Subcutaneous abdominal adipose tissue (tissue), 5 donors: ENCODE data around the gene INTS3.
"Not testable (repeated sequence)": the region's sequence is repeated elsewhere in the genome, so short reads cannot be mapped to it uniquely, and the experiment has no call there.

Experiments used
- H3K27ac ChIP-seq: one replicate; pipeline ENCODE4 v1.7.0; 2013; ENCODE audit warnings: low read depth, mild to moderate bottlenecking, inconsistent platforms, low read length, moderate library complexity
- H3K27me3 ChIP-seq, 5 donors: one replicate each; pipeline ENCODE4 v1.7.0; 2013; ENCODE audit warnings: low read length in 5 of 5, inconsistent platforms in 1 of 5; ENCODE audit not compliant: control insufficient read depth in 5 of 5, insufficient read depth in 4 of 5
- H3K36me3 ChIP-seq, 5 donors: one replicate each; pipeline ENCODE4 v1.7.0; 2013; ENCODE audit warnings: low read length in 5 of 5; ENCODE audit not compliant: control insufficient read depth in 5 of 5, insufficient read depth in 5 of 5
- H3K4me1 ChIP-seq, 5 donors: one replicate each; pipeline ENCODE4 v1.7.0; 2013; ENCODE audit warnings: low read length in 5 of 5, mild to moderate bottlenecking in 3 of 5, moderate library complexity in 1 of 5; ENCODE audit not compliant: control insufficient read depth in 5 of 5, insufficient read depth in 5 of 5
- H3K4me3 ChIP-seq, 5 donors: one replicate each; pipeline ENCODE4 v1.7.0; 2013; ENCODE audit warnings: low read length in 5 of 5, low read depth in 1 of 5
- H3K9ac ChIP-seq, 5 donors: one replicate each; pipeline ENCODE4 v1.7.0; 2013; ENCODE audit warnings: low read length in 5 of 5, mild to moderate bottlenecking in 4 of 5, moderate library complexity in 3 of 5
- H3K9me3 ChIP-seq, 5 donors: one replicate each; pipeline ENCODE4 v1.7.0; 2013; ENCODE audit warnings: low read length in 5 of 5; ENCODE audit not compliant: control insufficient read depth in 5 of 5
- donor health status: healthy.
- donor health status: healthy.
- donor health status: healthy.
- donor health status: healthy.
- donor health status: healthy.

The INTS3 gene

DNA sequence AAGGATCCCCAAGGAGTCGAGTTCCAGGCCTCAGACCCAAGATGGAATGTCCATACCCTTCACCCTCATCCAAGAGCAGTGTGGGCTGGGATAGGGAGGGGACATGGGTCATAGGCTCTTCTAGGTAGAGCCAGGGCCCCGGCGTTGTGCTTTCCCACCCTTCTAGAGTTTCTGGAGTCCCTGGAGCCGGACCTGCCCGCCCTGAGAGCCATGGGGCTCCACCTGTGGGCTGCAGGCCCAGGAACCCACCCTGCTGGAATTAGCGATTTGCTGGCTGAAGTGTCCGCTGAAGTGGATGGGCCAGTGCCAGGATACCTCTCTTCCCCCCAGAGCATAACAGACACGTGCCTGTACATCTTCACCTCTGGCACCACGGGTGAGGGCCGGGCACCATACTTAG is 48.5 kb downstream of the INTS3 start:
- Histone ChIP-seq H3K4me1 (peaks cover 31 to 92% (median 85%) of the 10 kb centered on the region in 5 donors), H3K36me3 (peaks cover 0 to 47% (median 25%) of the 10 kb centered on the region in 5 donors), H3K4me3 (peak overlapping the region; percentile 80 to 86 (median 83)), H3K27me3 (no peaks in the 10 kb centered on the region), H3K9ac (peak overlapping the region in 4 of 5 donors; percentile 26 to 85 (median 73)), H3K27ac (peak overlapping the region; percentile 92), H3K9me3 (no peaks in the 10 kb centered on the region)

DNA sequence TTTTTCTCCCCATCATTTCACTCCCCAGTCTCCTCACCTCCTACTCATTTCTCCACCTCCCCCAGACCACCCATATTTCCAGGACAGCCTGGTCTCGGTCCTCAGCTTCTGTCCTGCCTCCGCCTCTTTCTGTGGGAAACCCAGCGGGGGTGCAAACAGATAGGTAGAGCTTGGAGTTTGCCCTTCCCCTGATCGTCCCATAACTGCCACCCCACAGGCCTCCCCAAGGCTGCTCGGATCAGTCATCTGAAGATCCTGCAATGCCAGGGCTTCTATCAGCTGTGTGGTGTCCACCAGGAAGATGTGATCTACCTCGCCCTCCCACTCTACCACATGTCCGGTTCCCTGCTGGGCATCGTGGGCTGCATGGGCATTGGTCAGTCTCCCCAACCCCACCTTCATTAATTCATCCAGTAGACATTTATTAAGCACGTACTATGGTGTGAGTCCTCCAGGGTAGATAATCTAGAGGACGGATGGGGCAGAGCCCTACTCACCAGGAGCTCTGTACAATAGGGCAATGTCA is 49.1 kb downstream of the INTS3 start:
- no peaks in the 10 kb centered on the region for H3K9me3 ChIP-seq
- peaks cover 0 to 41% (median 20%) of the 10 kb centered on the region in 5 donors for H3K36me3 ChIP-seq
- H3K27me3 ChIP-seq: no peaks in the 10 kb centered on the region
- peak overlapping the region; percentile 92 for H3K27ac ChIP-seq
- H3K4me3 ChIP-seq: peak overlapping the region in 4 of 5 donors; percentile 81 to 86 (median 84)
- peak overlapping the region in 2 of 5 donors; percentile 3 to 85 for H3K9ac ChIP-seq
- peaks cover 31 to 87% (median 82%) of the 10 kb centered on the region in 5 donors for H3K4me1 ChIP-seq

DNA sequence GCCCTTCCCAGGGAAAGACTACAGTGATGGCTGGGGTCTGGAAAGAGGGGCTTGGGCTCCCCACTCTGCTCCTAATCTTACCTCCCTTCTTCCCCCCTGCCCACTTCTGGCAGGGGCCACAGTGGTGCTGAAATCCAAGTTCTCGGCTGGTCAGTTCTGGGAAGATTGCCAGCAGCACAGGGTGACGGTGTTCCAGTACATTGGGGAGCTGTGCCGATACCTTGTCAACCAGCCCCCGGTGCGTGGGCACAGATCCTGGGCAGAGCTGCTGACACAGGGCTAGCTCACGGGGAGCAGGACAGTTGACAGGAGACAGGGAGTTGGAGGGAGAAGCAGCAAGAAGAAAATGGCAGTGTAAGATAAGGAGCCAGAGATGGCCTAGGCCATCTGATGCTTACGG is 49.8 kb downstream of the INTS3 start:
- Histone ChIP-seq H3K27ac (peak overlapping the region; percentile 10), H3K36me3 (peaks cover 0 to 35% (median 13%) of the 10 kb centered on the region in 5 donors), H3K4me3 (peak overlapping the region in 3 of 5 donors; percentile 22 to 85 (median 29)), H3K9me3 (no peaks in the 10 kb centered on the region), H3K9ac (peak overlapping the region in 2 of 5 donors; percentile 16 to 53), H3K4me1 (peaks cover 28 to 79% (median 75%) of the 10 kb centered on the region in 5 donors), H3K27me3 (no peaks in the 10 kb centered on the region)

GRCh38 chr1:153778051-153778823 is 50.4 kb downstream of the INTS3 start:
- peak overlapping the region in 2 of 5 donors; percentile 16 to 53 for H3K9ac ChIP-seq
- peaks cover 22 to 78% (median 74%) of the 10 kb centered on the region in 5 donors for H3K4me1 ChIP-seq
- no peaks in the 10 kb centered on the region for H3K27me3 ChIP-seq
- H3K27ac ChIP-seq: peak overlapping the region; percentile 10
- peak overlapping the region in 3 of 5 donors; percentile 22 to 85 (median 29) for H3K4me3 ChIP-seq
- peaks cover 0 to 29% (median 10%) of the 10 kb centered on the region in 5 donors for H3K36me3 ChIP-seq
- H3K9me3 ChIP-seq: no peaks in the 10 kb centered on the region

- Histone ChIP-seq H3K27me3 (no peaks in the 10 kb centered on the region), H3K9ac (no peak overlapping the region), H3K27ac (no peak overlapping the region), H3K4me1 (peaks cover 17 to 74% (median 71%) of the 10 kb centered on the region in 5 donors), H3K9me3 (no peaks in the 10 kb centered on the region), H3K36me3 (peaks cover 0 to 26% (median 10%) of the 10 kb centered on the region in 5 donors), H3K4me3 (no peak overlapping the region)
Measured at GRCh38 chr1:153778824-153779519, 51.1 kb downstream of the INTS3 start.

DNA sequence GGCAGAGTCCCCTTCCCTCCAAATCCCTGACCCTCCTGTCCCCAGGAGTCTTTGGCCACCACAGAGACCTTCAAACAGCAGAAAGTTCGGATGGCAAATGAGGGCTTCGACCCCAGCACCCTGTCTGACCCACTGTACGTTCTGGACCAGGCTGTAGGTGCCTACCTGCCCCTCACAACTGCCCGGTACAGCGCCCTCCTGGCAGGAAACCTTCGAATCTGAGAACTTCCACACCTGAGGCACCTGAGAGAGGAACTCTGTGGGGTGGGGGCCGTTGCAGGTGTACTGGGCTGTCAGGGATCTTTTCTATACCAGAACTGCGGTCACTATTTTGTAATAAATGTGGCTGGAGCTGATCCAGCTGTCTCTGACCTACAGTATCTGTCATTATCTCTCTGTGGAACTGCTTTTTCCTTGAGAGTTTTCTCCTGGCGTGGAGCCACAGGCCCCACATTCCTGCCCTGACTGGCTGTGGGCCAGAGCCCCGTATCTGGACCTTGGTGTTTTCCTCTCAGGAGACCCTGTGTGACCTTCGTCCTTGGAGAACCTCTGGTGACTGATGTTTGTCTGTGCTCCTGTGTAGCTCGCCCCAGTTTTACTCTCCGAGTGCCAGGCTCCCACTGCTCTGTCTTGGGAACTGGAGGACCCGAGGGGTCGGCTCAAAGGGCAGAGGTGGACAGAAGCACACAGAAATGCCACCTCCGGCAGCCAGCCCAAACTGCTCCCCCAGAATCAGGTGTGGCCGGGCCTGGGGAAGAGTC is 52.1 kb downstream of the INTS3 start:
- Histone ChIP-seq H3K4me1 (peaks cover 9 to 65% (median 61%) of the 10 kb centered on the region in 5 donors), H3K36me3 (peaks cover 0 to 26% (median 10%) of the 10 kb centered on the region in 5 donors), H3K9me3 (no peaks in the 10 kb centered on the region), H3K27me3 (no peaks in the 10 kb centered on the region), H3K27ac (peak overlapping the region; percentile 57), H3K4me3 (no peak overlapping the region), H3K9ac (peak overlapping the region in 2 of 5 donors; percentile 14 to 51)

DNA sequence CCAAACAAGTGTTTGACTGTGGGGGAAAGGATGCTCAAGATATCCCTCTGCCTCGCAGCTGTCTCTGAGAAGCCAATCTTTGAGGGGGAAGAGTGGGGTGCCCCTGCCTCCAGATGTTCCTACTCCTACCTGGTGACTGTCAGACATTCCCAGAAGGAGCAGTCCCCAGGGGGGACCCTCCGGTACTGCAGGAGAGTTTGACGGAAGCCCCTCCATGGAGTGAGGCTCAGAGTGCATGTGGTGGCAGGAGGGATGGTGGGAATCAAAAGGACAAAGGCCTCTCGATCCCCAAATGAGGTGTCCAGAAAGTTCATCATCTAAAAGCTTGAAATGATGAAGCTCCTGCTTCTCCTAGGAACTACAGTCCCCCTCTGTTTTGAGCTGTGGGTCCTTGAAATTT is 52.7 kb downstream of the INTS3 start:
- H3K9me3 ChIP-seq: no peaks in the 10 kb centered on the region
- peak overlapping the region; percentile 57 for H3K27ac ChIP-seq
- H3K36me3 ChIP-seq: peaks cover 0 to 26% (median 10%) of the 10 kb centered on the region in 5 donors
- no peaks in the 10 kb centered on the region for H3K27me3 ChIP-seq
- peak overlapping the region in 1 of 5 donors; percentile 51 for H3K9ac ChIP-seq
- H3K4me3 ChIP-seq: no peak overlapping the region
- peaks cover 9 to 59% (median 55%) of the 10 kb centered on the region in 5 donors for H3K4me1 ChIP-seq

DNA sequence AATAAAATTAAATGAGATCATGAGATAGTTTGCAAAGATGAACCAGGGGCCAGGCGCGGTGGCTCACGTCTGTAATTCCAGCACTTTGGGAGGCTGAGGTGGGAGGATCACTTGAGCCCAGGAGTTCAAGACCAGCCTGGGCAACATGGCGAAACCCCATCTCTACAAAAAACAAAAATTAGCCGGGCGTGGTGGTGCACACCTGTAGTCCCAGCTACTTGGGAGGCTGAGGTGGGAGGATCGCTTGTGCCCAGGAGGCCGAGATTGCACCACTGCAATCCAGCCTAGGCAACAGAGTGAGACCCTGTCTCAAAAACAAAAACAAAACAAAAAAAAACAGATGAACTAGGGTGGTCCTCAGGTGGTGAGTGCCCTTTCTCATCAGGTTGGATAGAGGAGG is 54.8 kb downstream of the INTS3 start:
- H3K36me3 ChIP-seq: peaks cover 0 to 26% (median 10%) of the 10 kb centered on the region in 5 donors
- H3K27ac ChIP-seq: peak overlapping the region; percentile 95
- peak overlapping the region; percentile 57 to 81 (median 71) for H3K4me3 ChIP-seq
- H3K9ac ChIP-seq: peak overlapping the region in 3 of 5 donors; percentile 69 to 91 (median 90)
- H3K4me1 ChIP-seq: peaks cover 0 to 38% (median 34%) of the 10 kb centered on the region in 5 donors
- not testable (repeated sequence) for H3K9me3 ChIP-seq, H3K27me3 ChIP-seq
